HG02943 (cell line): ENCODE measurements around the gene ALDOA.
"Not testable (repeated sequence)": the region's sequence is repeated elsewhere in the genome, so short reads cannot be mapped to it uniquely, and the experiment has no call there.

Experiments
- ATAC-seq: cut with Tn5 transposase; IDR thresholded peaks from one replicate; pipeline ENCODE4 v1.9.1; 2021; ENCODE audit warnings: mild to moderate bottlenecking, low read depth, moderate library complexity; ENCODE audit not compliant: unreplicated experiment

The ALDOA gene

DNA sequence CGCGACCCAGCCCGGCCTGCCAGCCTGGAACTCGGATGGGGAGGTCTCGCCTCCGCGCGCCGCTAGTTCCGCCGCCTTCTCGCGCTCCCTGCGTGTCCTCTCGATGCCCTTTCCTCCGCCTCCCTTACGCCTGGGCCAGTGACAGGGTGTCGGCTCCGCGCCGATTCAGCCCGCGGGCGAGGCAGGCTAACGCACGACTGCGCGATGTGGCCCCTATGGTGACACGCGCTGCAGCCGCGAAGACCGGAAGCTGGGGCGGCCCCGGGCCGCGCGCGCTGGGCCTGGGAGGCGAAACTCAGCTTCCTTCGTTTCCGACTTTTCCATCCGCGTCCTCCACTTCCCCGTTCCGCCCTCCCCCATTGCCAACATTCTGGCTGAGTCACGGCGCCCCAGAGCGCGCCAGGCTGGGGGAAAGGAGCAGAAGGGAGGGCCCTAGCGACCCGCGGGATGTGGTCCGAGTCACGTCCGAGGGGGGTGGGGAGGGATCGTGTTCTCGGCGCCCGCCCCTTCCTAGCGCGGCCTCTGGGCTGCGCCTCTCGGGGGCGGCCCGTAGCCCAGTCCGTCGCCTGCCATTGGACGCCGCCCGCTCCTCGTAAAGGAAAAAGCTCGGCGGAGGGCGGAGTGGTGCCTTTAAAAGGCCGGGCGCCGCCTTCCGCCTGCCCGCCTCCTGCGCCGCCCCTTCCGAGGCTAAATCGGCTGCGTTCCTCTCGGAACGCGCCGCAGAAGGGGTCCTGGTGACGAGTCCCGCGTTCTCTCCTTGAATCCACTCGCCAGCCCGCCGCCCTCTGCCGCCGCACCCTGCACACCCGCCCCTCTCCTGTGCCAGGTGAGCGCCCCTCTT is at the start of gene ALDOA:
Gene ALDOA, plus strand, starts transcription at position 659 of the 841 bp plus-strand sequence. CDS start 1,138 bp downstream, outside the sequence.
- ATAC-seq, result peak; percentile 75

DNA sequence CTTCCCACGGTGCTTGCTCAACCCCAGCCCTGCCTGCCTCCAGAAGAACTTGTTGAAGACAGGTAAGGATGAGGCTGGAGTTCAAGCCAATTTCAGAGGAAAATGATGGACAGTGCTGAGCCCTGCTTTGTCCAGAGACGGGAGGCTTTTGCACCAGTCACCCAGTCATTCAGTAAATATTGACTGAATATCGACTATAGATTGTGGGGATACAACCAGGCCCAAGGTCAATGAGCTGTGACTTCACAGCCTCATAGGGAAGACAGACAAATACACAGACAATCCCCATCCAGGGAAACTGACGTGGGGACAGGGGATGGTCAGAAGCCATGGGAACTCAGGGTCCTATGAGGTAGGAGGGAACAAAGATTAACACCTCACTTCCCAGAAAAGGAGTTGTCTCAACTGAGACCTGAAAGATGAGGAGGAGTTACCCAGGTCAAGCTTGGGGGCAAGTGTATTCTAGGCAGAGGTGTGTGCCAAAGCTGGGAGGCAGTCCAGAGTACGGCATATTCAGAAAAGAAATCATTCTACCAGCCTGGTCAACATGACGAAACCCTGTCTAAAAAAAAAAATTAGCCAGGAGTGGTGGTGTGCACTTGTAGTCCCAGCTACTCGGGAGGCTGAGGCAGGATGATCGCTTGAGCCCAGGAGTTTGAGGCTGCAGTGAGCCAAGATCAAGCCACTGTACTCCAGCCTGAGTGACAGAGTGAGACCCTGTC is 48.8 kb upstream of the ALDOA start:
- ATAC-seq, result no peak

DNA sequence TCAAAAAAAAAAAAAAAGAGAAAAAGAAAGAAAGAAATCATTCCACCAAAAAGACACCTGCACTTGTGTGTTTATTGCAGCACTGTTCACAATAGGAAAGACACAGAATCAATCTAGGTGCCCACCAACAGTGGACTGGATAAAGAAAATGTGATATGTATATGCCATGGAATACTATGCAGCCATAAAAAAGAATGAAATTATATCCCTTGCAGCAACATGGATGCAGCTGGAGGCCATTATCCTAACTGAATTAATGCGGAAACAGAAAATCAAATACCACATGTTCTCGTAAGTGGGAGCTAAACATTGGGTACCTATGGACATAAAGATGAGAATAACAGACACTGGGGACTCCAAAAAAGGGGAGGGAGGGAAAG is 48.3 kb upstream of the ALDOA start:
- no peak for ATAC-seq

DNA sequence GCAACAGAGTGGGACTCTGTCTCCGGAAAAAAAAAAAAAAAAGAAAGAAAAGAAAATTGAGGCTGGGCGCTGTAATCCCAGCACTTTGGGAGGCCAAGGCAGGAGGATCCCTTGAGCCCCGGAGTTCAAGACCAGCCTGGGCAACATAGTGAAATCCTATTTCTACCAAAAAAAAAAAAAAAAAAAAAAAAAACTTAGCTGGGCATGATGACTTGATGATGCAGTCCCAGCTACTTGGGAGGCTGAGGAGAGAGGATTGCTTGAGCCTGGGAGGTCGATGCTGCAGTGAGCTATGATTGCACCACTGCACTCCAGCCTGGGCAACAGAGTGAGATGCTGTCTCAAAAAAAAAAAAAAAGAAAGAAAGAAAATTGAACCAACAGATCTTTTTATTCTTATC is 47.6 kb upstream of the ALDOA start:
- not testable (repeated sequence) for ATAC-seq

DNA sequence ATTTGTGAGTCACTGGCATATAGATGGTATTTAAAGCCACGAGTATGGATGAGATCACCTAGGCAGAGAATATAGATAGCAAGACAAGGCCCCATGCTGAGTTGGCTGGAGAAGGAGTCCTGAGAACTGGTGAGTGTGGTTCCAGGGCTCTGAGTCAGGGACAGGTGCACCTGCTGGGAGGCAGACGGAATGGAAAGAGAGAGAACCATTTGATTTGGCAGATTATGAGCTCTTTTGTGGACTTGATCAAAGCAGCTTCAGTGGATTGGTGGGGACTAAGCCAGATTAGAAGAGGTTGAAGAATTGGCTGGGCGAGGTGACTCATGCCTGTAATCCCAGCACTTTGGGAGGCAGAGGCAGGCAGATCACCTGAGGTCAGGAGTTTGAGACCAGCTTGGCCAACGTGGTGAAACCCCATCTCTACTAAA is 46.8 kb upstream of the ALDOA start:
- no peak for ATAC-seq

DNA sequence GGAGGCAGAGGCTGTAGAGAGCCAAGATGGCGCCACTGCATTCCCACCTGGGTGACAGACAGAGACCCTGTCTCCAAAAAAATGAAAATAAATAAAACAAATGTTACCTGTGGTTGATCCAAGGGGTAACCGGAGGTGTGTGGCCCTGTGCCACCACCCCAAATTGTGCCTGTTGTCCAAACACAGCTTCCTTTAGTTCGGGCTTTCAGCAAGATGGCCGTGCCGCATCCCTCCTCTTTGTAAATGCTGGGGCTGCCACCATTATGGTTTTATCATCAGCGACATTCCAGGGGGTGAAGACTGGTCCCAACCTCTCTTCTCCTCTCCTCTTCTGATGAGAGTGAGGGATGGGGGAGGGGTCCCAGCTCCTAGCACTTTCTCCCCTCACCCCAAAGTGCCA is 42.7 kb upstream of the ALDOA start, which contains the start of gene C16orf92:
Gene C16orf92, plus strand, starts transcription at position 312 of the 400 bp plus-strand sequence. CDS start 143 bp downstream, outside the sequence.
- ATAC-seq, result no peak

DNA sequence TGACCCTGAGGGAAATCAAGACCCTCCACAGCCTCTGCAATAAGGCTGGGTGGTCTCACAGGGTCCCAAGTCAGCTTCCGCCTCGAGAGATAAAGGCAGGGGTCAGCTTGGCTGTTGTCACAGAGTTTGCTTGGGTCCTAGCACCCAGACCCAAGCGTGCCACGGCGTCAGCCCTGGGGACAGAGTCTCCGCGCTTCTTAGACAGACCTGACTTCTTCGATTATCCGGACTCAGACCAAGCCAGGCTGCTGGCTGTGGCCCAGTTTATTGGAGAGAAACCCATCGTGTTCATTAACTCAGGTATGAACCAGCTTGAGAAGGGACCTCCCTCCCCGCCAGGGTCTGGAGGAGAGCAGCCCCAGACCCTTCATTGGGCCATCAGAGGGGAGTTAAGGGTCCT is 42.0 kb upstream of the ALDOA start:
- no peak for ATAC-seq

DNA sequence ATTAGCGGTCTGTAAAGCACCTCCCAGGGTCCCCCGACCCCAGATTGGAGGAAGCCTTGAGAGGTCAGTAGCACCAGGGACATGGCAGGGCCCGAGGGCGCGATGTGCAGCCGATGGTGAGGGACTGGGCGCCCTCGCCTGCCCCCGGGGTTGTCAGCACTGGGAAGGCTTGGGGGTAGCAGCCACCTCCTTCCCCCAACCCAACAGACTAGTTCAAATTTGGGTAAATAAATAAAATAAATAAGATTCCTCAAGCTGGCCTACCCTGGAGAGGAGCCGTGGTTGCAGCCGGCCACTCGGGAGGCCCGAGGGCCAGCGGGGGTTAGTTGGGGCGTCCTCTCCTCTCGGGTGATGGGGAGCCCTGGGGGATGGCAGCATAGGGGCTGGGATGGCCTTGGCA is 41.1 kb upstream of the ALDOA start:
- no peak for ATAC-seq

DNA sequence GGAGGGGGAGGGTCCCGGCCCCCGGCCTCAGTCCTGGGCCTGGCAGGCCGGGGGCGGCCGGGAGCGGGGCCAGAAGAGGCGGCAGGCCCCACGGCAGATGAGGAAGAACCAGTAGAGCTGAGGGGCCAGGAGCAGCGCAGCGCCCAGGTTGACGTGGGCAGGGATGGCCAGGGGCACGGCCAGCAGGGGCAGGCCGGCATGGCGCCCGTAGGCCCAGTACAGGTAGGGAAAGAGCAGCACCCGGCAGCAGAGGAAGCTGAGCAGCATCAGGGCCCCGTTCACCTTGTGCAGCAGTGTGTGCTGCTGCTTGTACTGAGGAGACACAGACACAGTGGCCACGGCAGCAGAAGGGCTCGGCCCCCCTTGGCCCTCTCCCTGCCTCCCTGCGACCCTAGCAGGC is 40.4 kb upstream of the ALDOA start:
- ATAC-seq, result no peak

DNA sequence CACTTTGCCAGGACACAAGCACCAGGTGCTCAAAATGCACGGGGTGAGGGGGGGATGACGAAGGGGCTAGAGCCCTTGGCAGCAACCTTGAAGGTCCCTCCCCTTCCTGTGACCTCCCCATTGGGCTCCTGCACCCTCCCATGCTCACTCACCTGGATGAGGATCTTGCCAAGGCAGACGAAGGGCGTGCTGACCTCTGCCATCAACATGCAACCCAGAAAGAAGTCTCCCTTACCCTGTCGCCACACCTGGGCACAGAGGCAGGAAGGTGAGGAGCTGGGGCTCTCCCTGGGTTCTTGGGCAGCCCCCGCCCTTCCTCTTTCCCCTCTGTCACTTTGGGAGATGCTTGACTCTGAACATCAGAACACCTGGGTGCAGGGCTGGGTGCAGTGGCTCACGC is 40.0 kb upstream of the ALDOA start:
- ATAC-seq, result no peak

DNA sequence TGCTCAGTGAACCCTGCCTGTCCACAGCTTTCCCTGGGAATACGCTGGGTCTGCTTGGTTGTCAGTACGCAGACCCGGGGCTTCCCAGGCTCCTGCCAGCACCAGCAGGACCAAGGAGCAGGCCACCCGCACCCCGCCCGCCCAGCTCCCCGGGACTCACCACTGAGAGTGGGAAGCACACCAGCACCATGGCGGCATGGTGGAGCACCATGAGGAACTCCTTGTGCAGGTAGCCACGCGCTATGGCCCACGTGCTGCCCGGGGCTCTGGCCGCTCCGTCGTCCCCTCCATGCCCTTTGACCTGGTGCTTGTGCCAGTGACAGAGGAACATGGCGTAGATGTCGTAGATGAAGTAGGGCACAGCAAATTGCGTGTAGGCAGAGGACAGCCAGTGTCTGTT is 39.1 kb upstream of the ALDOA start:
- no peak for ATAC-seq

DNA sequence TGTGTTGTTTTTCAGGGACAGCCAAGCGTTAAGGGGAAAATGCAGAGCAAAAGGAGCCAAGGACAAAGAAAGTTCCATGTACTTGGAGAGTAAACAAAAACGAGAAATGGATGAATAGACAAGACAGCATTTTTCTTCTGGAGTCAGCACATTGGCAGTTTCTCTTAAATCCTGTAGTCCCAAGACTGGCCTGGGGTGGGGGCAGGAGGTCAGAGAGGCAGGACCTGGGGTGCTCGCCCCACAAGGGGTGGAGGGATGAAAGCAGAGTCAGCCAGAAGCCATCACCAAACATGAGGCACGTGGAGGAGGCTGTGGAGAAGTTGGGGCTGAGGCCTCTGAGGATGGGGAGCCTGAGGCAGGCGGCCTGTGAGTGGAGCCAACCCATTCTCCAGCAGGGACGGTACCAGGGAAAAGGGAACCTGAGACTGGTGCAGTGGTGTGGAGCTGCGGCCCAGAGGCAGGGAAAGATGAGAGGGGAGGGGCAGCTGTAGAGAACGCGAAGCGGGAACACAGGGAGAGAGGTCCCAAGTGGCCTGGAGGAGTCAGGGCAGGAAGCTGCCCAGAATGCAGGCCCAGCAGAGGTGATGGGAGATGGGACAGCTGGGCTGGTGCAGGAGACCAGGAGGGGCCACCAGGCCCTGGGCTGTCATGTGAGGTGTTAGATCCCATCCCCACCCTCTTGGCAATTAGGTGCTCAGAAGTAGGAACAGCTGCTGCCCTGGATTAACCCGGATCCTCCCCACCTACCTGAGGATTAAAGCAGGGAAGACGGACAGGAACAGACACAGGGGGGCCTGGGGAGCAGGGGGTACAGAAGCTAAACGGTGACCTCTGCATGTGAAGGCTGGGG is 37.7 kb upstream of the ALDOA start:
- ATAC-seq, result no peak

DNA sequence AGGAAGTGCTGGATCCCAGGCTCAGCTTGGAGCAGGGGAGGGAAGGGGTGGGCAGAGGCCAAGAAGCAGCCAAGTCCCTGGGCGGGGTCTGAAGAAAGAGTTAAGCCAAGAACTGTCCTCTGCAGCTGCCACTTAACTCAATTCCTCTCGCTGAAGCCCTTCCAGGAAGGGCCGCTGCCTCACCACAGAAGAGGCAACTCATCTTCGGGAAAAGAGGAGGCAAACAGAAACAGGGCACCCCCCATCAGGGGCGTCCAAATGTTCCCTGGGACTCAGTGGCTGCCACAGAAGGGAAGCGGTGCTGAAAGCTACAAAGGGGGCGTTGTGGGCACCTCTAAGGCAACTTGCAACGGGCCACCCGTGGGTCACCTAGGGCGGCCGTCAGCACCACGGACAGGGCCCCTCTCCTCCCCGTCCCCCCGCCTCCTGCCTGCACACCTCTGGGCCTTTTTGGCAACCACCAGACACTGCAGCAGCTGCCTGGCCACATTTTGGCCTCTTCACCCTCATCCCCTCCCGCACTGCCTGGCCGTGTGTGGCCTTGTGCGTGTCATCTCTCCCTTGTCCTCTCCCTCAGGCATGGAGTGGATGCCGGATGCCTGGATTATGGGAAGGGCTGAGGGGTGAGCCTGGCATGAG is 37.0 kb upstream of the ALDOA start:
- no peak for ATAC-seq

DNA sequence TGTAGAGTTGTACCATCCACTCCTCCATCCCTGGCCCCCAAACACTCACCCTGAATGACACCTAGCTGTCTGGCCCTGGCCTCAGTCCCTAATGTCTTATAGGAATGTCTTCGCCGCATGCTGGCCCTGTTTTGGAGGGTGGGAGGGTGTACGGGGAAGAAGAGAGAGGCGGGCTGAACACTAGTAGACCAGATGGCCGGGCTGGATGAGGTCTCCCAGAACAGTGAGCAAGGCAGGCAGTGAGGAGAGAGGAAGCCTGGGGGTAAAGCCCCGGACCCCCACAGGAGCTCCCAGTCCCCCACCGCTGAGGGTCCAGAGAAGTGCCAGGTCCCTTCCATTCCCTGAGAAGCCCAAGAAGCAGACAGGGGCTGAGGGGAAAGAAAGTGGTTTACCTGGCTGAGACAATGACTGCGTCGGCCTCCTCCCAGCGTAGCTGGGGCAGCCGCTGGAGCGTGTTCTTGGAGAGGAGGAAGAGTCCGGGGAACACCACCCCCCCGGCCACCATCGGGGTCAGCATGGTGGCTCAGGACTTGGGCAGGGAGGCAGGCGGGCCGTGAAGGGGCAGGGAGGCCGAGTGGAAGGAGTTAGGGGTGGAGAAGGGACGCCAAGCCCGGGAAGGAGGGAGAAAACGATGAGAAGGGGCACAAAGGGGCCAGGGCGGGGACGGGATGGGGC is 35.4 kb upstream of the ALDOA start:
- no peak for ATAC-seq

DNA sequence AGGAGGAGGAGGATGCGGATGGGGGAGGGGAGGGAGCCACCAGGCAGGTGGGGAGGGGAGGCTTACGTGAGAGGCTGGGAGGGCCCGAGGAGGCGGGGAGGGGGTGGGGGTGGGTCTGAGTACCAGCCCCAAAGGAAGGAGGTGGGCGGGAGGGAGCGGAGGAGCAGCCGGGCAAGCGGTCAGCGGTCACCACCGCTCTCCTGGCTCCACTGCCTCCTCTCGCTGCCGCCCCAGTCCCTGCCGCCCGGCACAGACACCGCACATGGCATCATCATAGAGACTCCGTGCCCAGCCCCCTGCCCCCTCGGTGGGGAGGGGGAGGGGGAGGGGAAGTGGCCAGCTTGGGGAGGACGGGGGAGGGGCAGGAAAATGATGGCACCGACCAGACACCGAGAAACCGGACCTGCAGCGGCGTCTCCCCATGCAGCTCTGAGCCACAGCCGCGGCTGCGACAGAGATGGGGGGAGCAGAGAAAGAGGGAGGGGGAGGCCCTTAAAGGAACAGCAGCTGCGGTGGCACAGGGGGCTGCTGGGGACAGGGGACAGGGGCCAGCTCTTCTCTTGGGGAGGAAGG is 34.6 kb upstream of the ALDOA start, which contains the start of gene TLCD3B:
Gene TLCD3B, minus strand, starts transcription at position 431 of the 573 bp plus-strand sequence. CDS start 744 bp downstream, outside the sequence.
- no peak for ATAC-seq

DNA sequence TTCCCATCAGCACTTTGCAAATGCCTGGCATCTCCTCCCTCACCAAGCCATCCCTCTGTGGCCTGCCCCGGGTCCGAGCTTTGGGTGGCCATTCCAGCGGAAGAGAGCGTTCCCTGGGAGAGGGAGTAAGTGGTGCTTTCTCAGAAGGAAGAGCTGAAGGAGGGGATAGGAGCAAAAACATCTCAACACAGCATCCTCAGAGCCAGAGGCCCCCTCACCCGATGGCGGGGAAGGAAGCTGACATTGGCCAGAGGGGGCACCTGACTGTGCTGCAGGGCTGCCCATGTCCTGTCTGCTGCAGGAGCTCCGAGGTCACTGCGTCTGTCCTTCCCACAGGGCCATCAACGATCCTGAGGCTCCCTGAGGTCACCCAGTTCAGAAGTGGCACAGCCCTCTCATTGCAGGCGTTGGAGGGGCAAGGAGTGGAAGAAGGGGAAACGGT is 34.1 kb upstream of the ALDOA start:
- ATAC-seq, result no peak

DNA sequence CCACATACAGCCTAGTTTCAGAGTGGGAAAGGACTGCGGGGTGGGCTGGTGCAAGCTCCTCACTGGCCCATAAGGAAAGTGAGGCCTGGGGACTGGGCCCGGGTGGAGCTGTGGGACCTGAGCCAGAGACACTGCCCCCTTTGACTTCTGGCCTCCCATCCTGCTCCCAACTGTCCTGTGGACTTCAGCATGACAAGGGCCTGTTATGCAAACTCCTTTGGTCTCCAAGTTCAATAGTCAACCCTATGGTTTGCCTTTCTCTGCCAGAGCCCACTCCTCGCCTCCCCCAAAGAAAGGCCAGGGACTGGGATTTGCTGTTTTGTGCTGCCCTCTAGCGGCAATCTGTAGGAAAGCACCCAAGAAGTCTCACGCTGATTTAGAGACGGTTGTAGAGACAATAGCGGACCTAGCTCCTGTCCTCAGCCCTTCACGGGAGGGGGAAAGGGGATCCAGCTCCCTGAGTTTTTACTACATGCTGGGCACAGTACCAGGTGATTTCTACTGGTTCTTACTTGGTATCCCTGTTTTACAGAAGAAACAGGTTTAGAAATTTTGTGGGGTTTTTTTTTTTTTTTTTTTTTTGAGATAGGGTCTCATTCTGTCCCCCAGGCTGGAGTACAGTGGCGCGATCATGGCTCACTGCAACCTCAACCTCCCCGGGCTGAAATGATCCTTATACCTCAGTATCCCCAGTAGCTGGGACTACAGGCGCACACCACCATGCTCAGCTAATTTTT is 33.3 kb upstream of the ALDOA start:
- no peak for ATAC-seq

DNA sequence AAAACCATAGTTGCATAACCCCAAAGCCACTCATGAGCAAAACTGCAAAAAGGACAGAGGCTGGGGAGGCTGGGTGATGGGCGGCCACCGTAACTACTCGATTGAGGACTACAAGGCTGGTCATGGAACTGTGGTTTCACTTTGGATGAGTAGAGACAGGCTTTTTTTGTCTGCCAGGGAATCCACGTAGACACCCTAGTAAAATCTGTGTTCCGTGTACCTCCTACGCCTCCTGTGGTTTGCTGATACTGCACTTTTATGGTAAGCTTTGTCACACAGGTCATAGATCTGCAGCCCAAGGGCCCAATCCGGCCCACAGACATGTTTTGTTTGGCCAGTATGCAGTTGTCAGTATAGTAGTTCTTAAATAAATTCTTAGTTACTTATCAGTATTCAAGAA is 32.3 kb upstream of the ALDOA start:
- no peak for ATAC-seq

DNA sequence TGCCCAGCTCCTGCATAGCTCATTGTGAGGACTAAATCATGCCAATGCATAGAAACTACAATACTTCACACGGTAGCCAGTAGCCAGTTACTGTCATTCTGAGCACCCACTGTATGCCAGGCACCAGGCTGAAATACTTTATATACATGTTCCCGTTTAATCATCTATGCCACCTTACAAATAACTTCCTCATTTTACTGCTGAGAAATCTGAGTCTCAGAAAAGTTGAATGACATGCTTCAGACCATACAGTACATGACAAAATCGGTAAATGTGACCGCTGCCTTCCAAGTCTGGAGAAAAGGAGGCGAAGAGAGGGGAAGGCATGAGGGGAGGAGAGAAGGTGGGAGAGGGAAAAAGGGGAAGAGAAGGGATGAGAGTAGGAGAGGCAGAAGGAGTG is 25.3 kb upstream of the ALDOA start:
- ATAC-seq, result no peak
